Lung (tissue), 12 donors: ENCODE data around the gene GBE1. TPM values are rescaled to one million over a fixed set of nuclear protein-coding genes. Genes with fewer than 3 reads are reported as not detected.

Experiments
- ATAC-seq: fragments of 200-7000 bp; cut with Tn5 transposase; one replicate; pipeline ENCODE4 v1.9.1; 2020; ENCODE audit warnings: moderate number of reproducible peaks; ENCODE audit not compliant: insufficient read depth, low FRiP score
- DNase-seq, 3 donors: peaks; one replicate each; pipeline ENCODE4 v3.0.0-alpha.2; 2013 to 2017
- H3K27ac ChIP-seq, 2 donors: one replicate each; pipeline ENCODE4 v1.5.1; 2013; ENCODE audit warnings: mild to moderate bottlenecking in 2 of 2, moderate library complexity in 2 of 2, control low read depth in 1 of 2, inconsistent platforms in 1 of 2, low read depth in 1 of 2, low read length in 1 of 2
- H3K27me3 ChIP-seq, 3 donors: one replicate each; pipeline ENCODE4 v1.5.1; 2013; ENCODE audit warnings: low read length in 2 of 3; ENCODE audit not compliant: control insufficient read depth in 3 of 3, insufficient read depth in 3 of 3
- H3K36me3 ChIP-seq, 4 donors: one replicate each; pipeline ENCODE4 v1.5.1; 2013; ENCODE audit warnings: low read length in 4 of 4, mild to moderate bottlenecking in 1 of 4, moderate library complexity in 1 of 4; ENCODE audit not compliant: control insufficient read depth in 4 of 4, insufficient read depth in 4 of 4
- H3K4me1 ChIP-seq, 5 donors: one replicate each; pipeline ENCODE4 v1.5.1; 2013; ENCODE audit warnings: low read length in 5 of 5, mild to moderate bottlenecking in 2 of 5, moderate library complexity in 1 of 5; ENCODE audit not compliant: control insufficient read depth in 5 of 5, insufficient read depth in 5 of 5
- H3K4me3 ChIP-seq: one replicate; pipeline ENCODE4 v1.5.1; 2013; ENCODE audit warnings: mild to moderate bottlenecking, control low read depth, moderate library complexity
- H3K9ac ChIP-seq, 2 donors: one replicate each; pipeline ENCODE4 v1.5.1; 2013; ENCODE audit warnings: low read length in 2 of 2, control low read depth in 1 of 2; ENCODE audit not compliant: insufficient read depth in 1 of 2
- H3K9me3 ChIP-seq, 4 donors: one replicate each; pipeline ENCODE4 v1.5.1; 2013; ENCODE audit warnings: low read length in 3 of 4, mild to moderate bottlenecking in 1 of 4, moderate library complexity in 1 of 4; ENCODE audit not compliant: control insufficient read depth in 4 of 4, insufficient read depth in 3 of 4
- WGBS, 2 donors: extraction: QIAGEN DNeasy Blood & Tissue Kit; methylation state at CpG; one replicate each; pipeline ENCODE4 v1.1.7; 2013; 5-methylcytosine and 5-hydroxymethylcytosine counted together
- polyA plus RNA-seq, 2 donors: library from polyadenylated mRNA; stranded (reverse); fragments of 200-250 nt; gene quantifications; one replicate each; pipeline ENCODE4 v1.2.1, GENCODE V29; 2013
- total RNA-seq, 2 donors: library from RNA; depleted of rRNA in 1 of 2; stranded (reverse); fragments of >200 nt in 1 of 2; gene quantifications; one replicate each; pipeline ENCODE4 v1.2.1, GENCODE V29; 2014 to 2021
- TF ChIP-seq, protein P1 (sequence below): IDR thresholded peaks from 2 replicates; pipeline ENCODE4 v1.5.1; 2012; ENCODE audit warnings: mild to moderate bottlenecking; ENCODE audit errors: control extremely low read depth, extremely low read depth
- donor health status: control.
- donor health status: control.
- donor health status: Bipolar disorder and iron deficiency.
- donor health status: healthy.
- donor health status: DM: yes; HTN: yes; CAD: no.

GBE1 gene
- total and polyA plus RNA-seq, 4 donors = 10.5 to 39.1 (median 31.6) TPM

DNA sequence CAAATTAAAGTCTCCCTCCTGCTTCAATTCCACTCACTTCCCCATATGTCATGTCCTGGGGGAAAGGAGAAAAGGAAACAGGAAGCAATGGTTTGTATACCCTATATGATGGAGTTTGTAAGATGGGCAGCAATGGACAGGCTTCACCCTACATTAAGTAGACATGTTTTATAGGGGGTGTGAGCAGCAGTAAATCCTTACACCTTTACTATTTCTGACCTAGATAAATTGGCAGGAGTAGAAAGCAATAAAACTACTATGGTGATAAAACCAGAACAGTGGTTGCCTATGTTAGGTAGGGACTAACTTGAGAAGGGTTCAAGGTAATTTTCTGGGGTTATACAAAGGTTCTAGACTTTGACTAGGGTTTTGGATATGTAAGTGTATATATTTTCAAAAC, 301.7 kb downstream of the GBE1 start:
- Histone ChIP-seq H3K4me3 (no peak overlapping the region), H3K9me3 (peaks cover 0 to 2% (median 0%) of the 10 kb centered on the region in 4 donors), H3K27me3 (peaks cover 0 to 2% (median 0%) of the 10 kb centered on the region in 3 donors), H3K4me1 (peaks cover 0 to 5% (median 0%) of the 10 kb centered on the region in 5 donors), H3K36me3 (no peaks in the 10 kb centered on the region), H3K9ac (no peak overlapping the region), H3K27ac (no peak overlapping the region)
- TF ChIP-seq, protein P1, sequence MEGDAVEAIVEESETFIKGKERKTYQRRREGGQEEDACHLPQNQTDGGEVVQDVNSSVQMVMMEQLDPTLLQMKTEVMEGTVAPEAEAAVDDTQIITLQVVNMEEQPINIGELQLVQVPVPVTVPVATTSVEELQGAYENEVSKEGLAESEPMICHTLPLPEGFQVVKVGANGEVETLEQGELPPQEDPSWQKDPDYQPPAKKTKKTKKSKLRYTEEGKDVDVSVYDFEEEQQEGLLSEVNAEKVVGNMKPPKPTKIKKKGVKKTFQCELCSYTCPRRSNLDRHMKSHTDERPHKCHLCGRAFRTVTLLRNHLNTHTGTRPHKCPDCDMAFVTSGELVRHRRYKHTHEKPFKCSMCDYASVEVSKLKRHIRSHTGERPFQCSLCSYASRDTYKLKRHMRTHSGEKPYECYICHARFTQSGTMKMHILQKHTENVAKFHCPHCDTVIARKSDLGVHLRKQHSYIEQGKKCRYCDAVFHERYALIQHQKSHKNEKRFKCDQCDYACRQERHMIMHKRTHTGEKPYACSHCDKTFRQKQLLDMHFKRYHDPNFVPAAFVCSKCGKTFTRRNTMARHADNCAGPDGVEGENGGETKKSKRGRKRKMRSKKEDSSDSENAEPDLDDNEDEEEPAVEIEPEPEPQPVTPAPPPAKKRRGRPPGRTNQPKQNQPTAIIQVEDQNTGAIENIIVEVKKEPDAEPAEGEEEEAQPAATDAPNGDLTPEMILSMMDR = no peak
- DNase-seq (no peak), ATAC-seq (no peak)

DNA sequence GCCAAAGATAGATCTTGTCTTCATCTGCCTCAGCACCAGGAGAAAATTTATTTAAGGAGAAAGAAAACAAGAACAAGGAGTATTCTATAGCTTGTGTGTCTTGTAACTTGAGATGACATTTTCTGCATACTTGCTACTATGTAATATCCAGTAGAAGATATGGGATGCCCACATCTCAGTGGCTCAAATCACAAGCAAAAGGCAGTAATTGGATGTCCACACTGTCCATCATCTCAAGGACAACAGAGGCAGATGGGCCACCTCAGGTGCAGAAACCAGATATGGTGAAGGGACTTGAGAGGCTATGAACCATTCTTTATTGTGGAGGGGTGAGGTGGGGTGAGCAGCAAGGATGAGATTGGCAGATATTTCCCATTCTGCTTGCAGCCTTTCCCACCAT, 309.0 kb downstream of the GBE1 start:
- DNase-seq = no peak
- TF ChIP-seq, protein P1 = no peak
- ATAC-seq = no peak
- Histone ChIP-seq H3K36me3 (no peaks in the 10 kb centered on the region), H3K27ac (no peak overlapping the region), H3K9me3 (peaks cover 0 to 2% (median 0%) of the 10 kb centered on the region in 4 donors), H3K4me3 (no peak overlapping the region), H3K27me3 (no peaks in the 10 kb centered on the region), H3K9ac (no peak overlapping the region), H3K4me1 (peaks cover 0 to 8% (median 0%) of the 10 kb centered on the region in 5 donors)

DNA sequence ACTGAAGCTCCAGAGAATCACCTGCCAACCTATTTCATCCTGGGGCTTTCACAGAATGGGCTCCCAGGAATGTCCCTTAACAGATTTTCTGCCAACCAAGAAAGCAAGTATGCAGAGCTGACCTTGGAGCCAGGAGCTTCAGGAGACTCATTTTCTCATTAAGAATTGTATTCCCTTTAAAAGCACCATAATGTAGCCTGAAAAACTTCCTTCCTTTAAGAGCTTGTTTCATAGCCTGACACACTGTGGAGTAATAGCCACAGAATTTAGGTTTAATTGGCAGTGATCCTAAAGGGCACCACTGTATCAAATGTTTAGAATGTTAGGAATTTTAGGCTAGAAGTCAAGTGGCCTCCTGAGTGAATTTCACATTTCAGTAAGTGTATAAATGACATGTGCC, 309.8 kb downstream of the GBE1 start:
- no peaks in the 10 kb centered on the region for H3K27me3 ChIP-seq
- no peak overlapping the region for H3K27ac ChIP-seq
- no peaks in the 10 kb centered on the region for H3K36me3 ChIP-seq
- ATAC-seq (peak; percentile 47), DNase-seq (peak in 2 of 3 donors; percentile 27 to 63)
- H3K9me3 ChIP-seq = peaks cover 0 to 2% (median 0%) of the 10 kb centered on the region in 4 donors
- H3K4me1 ChIP-seq = peaks cover 0 to 8% (median 0%) of the 10 kb centered on the region in 5 donors
- H3K4me3 ChIP-seq = no peak overlapping the region
- TF ChIP-seq, protein P1 = no peak
- H3K9ac ChIP-seq = no peak overlapping the region

DNA sequence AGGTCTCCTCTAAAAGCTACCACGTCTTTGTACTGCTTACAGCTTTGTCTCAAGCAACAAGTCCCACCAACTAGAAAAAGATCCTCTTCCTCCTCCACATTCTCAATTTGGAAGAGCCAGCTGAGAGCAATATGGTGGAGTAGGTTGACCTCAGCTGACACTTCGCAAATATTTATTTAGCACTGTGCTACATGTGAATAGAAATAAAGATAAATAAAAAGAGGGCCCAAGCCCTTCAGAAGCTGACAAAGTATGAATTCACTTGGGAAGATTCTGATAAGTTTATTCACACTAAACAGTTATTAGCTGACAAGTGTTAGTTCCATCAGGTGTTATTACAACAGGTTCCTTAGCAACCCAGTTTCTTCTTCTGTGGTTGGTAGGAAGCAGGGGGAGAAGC, 310.3 kb downstream of the GBE1 start:
- Histone ChIP-seq H3K27ac (no peak overlapping the region), H3K27me3 (no peaks in the 10 kb centered on the region), H3K4me1 (peaks cover 0 to 8% (median 0%) of the 10 kb centered on the region in 5 donors), H3K9me3 (peaks cover 0 to 2% (median 0%) of the 10 kb centered on the region in 4 donors), H3K9ac (no peak overlapping the region), H3K36me3 (no peaks in the 10 kb centered on the region), H3K4me3 (no peak overlapping the region)
- TF ChIP-seq, protein P1 = no peak
- DNase-seq = no peak
- 80 to 85% methylated on average over 2 of the region's 2 CpGs for WGBS, 2 donors
- no peak for ATAC-seq
